DOHH2 (cell line): ENCODE measurements around the gene DGCR2.
"Not testable (repeated sequence)": the region's sequence is repeated elsewhere in the genome, so short reads cannot be mapped to it uniquely, and the experiment has no call there.

Experiments
- CTCF ChIP-seq: fragments of 200-600 bp; sonication (generic); IDR thresholded peaks from one replicate; pipeline ENCODE4 v1.5.1; 2014; ENCODE audit warnings: antibody characterized with exemption, mild to moderate bottlenecking, low read depth, low read length; ENCODE audit not compliant: poor library complexity, severe bottlenecking
- EZH2phosphoT487 ChIP-seq: fragments of 200-600 bp; sonication (generic); IDR thresholded peaks from 2 replicates; pipeline ENCODE4 v1.6.1; 2017; ENCODE audit warnings: borderline replicate concordance, mild to moderate bottlenecking, antibody characterized with exemption, low read length, moderate library complexity, mixed read lengths

GRCh38 chr22:19028060-19028455 is 94.2 kb downstream of the DGCR2 start:
- not testable (repeated sequence) for TF ChIP-seq EZH2phosphoT487, CTCF
